HG02678 (cell line): ENCODE data around the gene TAF1C.

Experiments
- ATAC-seq: cut with Tn5 transposase; IDR thresholded peaks from one replicate; pipeline ENCODE4 v1.9.1; 2021; ENCODE audit warnings: mild to moderate bottlenecking, moderate library complexity; ENCODE audit not compliant: unreplicated experiment

Gene TAF1C

DNA sequence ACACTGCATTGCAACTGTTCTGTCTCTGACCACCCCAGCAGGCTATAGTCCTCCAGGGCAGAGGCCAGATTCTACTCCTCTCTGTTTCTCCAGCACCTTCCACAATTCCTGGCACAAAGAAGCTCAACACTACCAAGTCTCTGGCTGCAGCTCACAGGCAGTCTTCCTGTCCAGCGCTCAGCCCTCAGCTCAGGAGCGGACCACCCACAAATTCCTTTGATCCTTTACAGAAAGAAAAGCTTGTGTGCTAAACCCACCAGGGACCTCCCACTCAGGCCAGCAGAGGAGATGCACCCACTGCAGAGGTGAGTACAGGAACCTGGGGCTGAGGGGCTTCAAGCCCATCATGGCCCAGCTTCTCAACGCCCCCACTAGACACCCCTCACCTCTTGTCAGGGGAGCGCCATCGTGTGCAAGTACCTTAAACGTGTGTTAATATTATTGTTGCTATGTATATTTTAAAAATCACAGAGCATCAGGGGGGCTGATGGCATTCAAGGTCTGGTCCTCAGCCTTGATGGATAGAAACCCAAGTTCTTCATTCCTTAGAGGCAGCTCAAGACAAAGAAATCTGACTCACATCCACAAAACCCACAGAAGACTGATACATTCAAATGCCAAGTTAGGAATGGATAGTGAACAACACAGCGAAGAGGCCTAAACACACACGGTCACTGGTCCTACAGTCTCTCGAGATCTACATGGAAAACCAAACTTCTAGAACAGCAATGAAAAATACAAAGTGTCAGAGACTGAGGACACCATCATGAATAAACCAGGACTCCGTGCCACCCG is 50.3 kb downstream of the TAF1C start:
- no peak for ATAC-seq

DNA sequence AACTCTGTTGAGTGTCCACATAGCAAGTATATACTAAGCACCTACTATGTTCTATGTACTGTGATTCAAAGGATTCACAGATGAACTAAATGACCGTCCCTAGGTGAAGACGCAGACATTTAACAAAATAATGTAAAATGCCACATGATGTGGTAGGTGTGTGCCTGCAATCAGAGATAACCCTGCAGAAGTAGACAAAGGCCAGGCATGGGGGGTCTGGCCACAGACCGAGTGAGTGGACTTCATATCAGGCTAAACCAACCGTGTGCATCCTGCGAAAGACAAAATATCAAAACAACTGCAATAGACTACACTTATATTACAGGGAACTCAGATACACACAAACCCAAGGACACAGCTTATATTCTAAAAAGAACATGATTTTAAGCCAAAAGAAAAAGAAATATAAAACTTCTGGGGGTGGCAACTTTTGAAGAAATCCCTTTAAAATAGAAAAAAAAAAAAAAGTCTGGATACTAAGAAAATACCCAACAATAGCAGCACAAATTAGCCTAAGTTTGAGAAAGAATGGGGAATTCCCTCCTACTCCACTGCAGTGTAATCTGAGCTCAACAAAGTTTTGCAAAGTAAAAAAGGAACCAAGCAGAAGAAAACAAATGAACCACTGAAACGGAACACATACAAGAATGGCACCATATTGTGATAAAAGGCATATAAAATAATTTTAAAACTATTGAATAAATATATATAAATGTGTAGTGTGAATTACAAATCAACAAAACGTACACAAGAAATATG is 54.2 kb downstream of the TAF1C start:
- ATAC-seq = no peak

DNA sequence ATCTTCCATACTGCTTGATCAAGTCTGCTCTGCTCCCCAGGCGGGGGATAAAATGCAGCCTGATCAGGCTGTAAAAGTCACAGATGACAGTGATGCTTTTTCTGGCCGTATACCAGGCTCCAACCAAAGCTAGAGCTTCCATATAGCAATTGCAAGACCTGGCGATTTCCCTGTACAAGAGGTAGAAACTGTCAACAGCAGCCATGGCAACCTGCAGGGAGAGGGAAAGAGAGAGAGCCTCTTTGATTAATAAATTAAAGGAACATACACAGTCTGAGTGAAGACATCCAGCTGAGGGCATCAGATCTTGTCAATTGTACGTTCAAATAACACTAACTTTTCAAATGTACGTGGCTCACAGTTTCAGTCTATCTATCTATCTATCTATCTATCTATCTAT is 55.7 kb downstream of the TAF1C start:
- no peak for ATAC-seq
